K562 (cell line): ENCODE data around the gene GBP6. TPM values are rescaled to one million over a fixed set of nuclear protein-coding genes. Genes with fewer than 3 reads are reported as not detected.

Experiments
- ARID3A ChIP-seq: IDR thresholded peaks from 2 replicates; pipeline ENCODE4 v1.6.1; 2012; ENCODE audit warnings: low read depth, low read length, improper control_type of control experiment, borderline replicate concordance
- BCOR ChIP-seq: fragments of 450-650 bp; IDR thresholded peaks from 2 replicates; pipeline ENCODE4 v1.6.1; 2016
- HES1 ChIP-seq: fragments of 450-650 bp; IDR thresholded peaks from 2 replicates; pipeline ENCODE4 v1.6.1; 2016; ENCODE audit warnings: low read depth, mild to moderate bottlenecking, moderate library complexity
- ILK ChIP-seq: fragments of 450-650 bp; IDR thresholded peaks from 2 replicates; pipeline ENCODE4 v1.6.1; 2016; ENCODE audit warnings: missing genetic modification characterization, low read depth, mild to moderate bottlenecking, missing compliant biosample characterization, moderate library complexity, borderline replicate concordance
- KAT2B ChIP-seq: IDR thresholded peaks from one replicate; pipeline ENCODE4 v1.6.1; 2012; ENCODE audit warnings: low read depth, mild to moderate bottlenecking, control low read depth, inconsistent platforms, low read length, moderate library complexity
- NELFE ChIP-seq: IDR thresholded peaks from 2 replicates; pipeline ENCODE4 v1.6.1; 2011; ENCODE audit warnings: mild to moderate bottlenecking; ENCODE audit not compliant: insufficient read depth, insufficient read length
- SOX6 ChIP-seq: fragments of 450-650 bp; IDR thresholded peaks from 2 replicates; pipeline ENCODE4 v1.6.1; 2014; ENCODE audit warnings: mild to moderate bottlenecking
- SPI1 ChIP-seq: IDR thresholded peaks from 2 replicates; pipeline ENCODE4 v1.6.1; 2011; ENCODE audit warnings: low read depth, low read length, control low read depth, borderline replicate concordance
- SRSF7 ChIP-seq: fragments of 200-400 bp; formaldehyde crosslinking; optimal IDR thresholded peaks from 2 replicates; pipeline ENCODE3; 2017; ENCODE audit warnings: mild to moderate bottlenecking, low read depth, low read length
- ZFP30 ChIP-seq: fragments of 250-450 bp; sonication (Bioruptor Pico); IDR thresholded peaks from 2 replicates; pipeline ENCODE4 v1.8.0; 2022; ENCODE audit warnings: moderate library complexity, mild to moderate bottlenecking, inconsistent platforms, borderline replicate concordance
- ZNF143 ChIP-seq: sonication (generic); formaldehyde crosslinking; IDR thresholded peaks from 2 replicates; pipeline ENCODE4 v1.9.0; 2022; ENCODE audit warnings: mild to moderate bottlenecking, missing genetic modification reagents
- polyA plus RNA-seq, 8 experiments: library from polyadenylated mRNA; depleted of rRNA in 4 of 8; stranded (reverse) in 5 of 8; unstranded in 3 of 8; fragments of >200 nt; fragmentation: Nextera tagmentation in 2 of 8; fragmentation: Illumina TruSeq in 1 of 8; extraction: Ambion mirVana in 2 of 8; extraction: Trizol in 1 of 8; gene quantifications; 2 replicates each; pipeline versions ENCODE4 v1.2.1 to v1.2.3, GENCODE V29; 2011 to 2014; ENCODE audit warnings: inconsistent platforms in 1 of 8, missing spikeins in 1 of 8
- total RNA-seq, 7 experiments: library from RNA; depleted of rRNA in 6 of 7; stranded (reverse); fragments of >200 nt in 6 of 7; fragmentation: Illumina TruSeq in 2 of 7; extraction: Trizol in 2 of 7; gene quantifications; 2 replicates each; pipeline versions ENCODE4 v1.2.1 to v1.2.3, GENCODE V29; 2011 to 2021; ENCODE audit warnings: low replicate concordance in 1 of 7

GBP6 gene
- total and polyA plus RNA-seq, 9 of the 15 experiments (the other 6 are each of a cell fraction or from before 2014, with no cell fraction given) = not detected

- TF ChIP-seq HES1 = no peak
- TF ChIP-seq ZNF143 = no peak
- TF ChIP-seq SRSF7 = no peak
- TF ChIP-seq SPI1 = no peak
- no peak for TF ChIP-seq SOX6
- TF ChIP-seq BCOR = no peak
- no peak for TF ChIP-seq ARID3A
- no peak for TF ChIP-seq KAT2B
- no peak for TF ChIP-seq ZFP30 (CRISPR knock-in tag)
- no peak for TF ChIP-seq ILK (tag)
- no peak for TF ChIP-seq NELFE
These were observed 1.2 kb downstream of the GBP6 start (continued) for GRCh38 chr1:89364954-89365550.
